HG02943 (cell line): Measurements from ENCODE around the gene NEK9.

ENCODE experiments used
- ATAC-seq: cut with Tn5 transposase; IDR thresholded peaks from one replicate; pipeline ENCODE4 v1.9.1; 2021; ENCODE audit warnings: mild to moderate bottlenecking, low read depth, moderate library complexity; ENCODE audit not compliant: unreplicated experiment

The NEK9 gene

GRCh38 chr14:75046275-75046674 lies 80.6 kb downstream of the NEK9 start:
- no peak for ATAC-seq

- ATAC-seq: no peak
Measured at GRCh38 chr14:75044752-75045151, 82.1 kb downstream of the NEK9 start.

DNA sequence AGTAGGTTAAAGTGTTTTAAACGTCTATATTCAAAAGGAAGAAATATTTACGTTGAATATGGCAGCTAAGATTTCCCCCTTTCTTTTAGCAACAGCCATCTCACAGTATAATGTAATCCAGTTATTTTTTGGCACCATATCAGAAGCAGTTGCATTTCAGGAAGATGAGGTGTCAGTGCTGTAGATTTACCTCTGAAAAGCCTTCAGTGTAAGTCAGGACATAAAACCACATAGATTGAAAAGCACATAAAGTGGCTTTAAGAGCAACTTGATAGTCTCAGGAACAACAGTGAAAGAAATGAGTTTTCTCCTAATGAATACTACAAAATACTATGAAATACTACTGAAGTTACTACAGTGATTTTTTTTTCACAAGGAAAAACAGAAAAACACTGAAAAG lies 82.5 kb downstream of the NEK9 start:
- no peak for ATAC-seq

- no peak for ATAC-seq
Measured at GRCh38 chr14:75042035-75042434, 84.8 kb downstream of the NEK9 start.

DNA sequence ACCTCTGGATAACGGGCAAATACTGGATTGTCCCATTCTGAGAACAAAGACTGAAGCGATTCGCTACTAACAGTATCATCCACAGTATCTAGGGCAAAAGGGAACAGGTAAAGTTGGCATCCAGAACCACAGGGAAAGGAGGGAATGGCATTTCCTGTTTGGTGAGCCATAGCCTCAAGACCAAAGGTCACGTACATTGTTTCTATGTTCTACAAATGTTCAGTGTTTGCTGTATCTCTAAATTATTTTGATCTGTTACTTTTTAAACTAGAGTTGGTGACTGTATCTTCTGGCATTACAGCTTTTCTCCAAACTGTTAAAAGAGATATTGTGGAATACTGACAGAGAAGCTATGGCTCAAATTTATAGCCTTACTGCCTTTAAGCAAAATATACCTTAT lies 85.2 kb downstream of the NEK9 start:
- ATAC-seq: no peak

- no peak for ATAC-seq
Measured at GRCh38 chr14:75040959-75041358, 85.9 kb downstream of the NEK9 start.

- ATAC-seq: no peak
Measured at GRCh38 chr14:75040507-75040906, 86.3 kb downstream of the NEK9 start.

- ATAC-seq: no peak
Measured at GRCh38 chr14:75032939-75033338, 93.9 kb downstream of the NEK9 start.

- ATAC-seq: no peak
Measured at GRCh38 chr14:75030147-75030546, 96.7 kb downstream of the NEK9 start.
